ENCODE measurements around the gene SLC26A5.

SLC26A5 gene

GRCh38 chr7:103394566-103394965, 51.4 kb downstream of the SLC26A5 start:
- H3K27ac Mint-ChIP-seq: no peak overlapping the region
- DNase-seq: no peak
- peaks cover 24% of the 10 kb centered on the region for H3K27me3 Mint-ChIP-seq (ENCODE audit: low read depth, poor library complexity)
- no peaks in the 10 kb centered on the region for H3K4me1 Mint-ChIP-seq
- no peaks in the 10 kb centered on the region for H3K36me3 Mint-ChIP-seq (ENCODE audit: low read depth)
- no peak for TF ChIP-seq CTCF (IDR thresholded peaks at IDR 0.05)
- H3K9me3 Mint-ChIP-seq: peaks cover 3% of the 10 kb centered on the region
- no peak overlapping the region for H3K4me3 Mint-ChIP-seq

GRCh38 chr7:103391976-103392375, 54.0 kb downstream of the SLC26A5 start:
- peaks cover 3% of the 10 kb centered on the region for H3K9me3 Mint-ChIP-seq
- peaks cover 40% of the 10 kb centered on the region for H3K27me3 Mint-ChIP-seq (ENCODE audit: low read depth, poor library complexity)
- no peak overlapping the region for H3K4me3 Mint-ChIP-seq
- no peak for TF ChIP-seq CTCF (IDR thresholded peaks at IDR 0.05)
- H3K36me3 Mint-ChIP-seq (ENCODE audit: low read depth): no peaks in the 10 kb centered on the region
- H3K27ac Mint-ChIP-seq: no peak overlapping the region
- DNase-seq: no peak
- H3K4me1 Mint-ChIP-seq: no peaks in the 10 kb centered on the region

GRCh38 chr7:103391150-103391549, 54.9 kb downstream of the SLC26A5 start:
- Mint-ChIP-seq H3K27ac (no peak overlapping the region), H3K4me3 (no peak overlapping the region), H3K4me1 (no peaks in the 10 kb centered on the region), H3K9me3 (no peaks in the 10 kb centered on the region), H3K36me3 (ENCODE audit: low read depth) (no peaks in the 10 kb centered on the region), H3K27me3 (ENCODE audit: low read depth, poor library complexity) (peaks cover 40% of the 10 kb centered on the region)
- no peak for DNase-seq
- no peak for TF ChIP-seq CTCF (IDR thresholded peaks at IDR 0.05)

GRCh38 chr7:103389263-103389662, 56.7 kb downstream of the SLC26A5 start:
- Mint-ChIP-seq H3K27me3 (ENCODE audit: low read depth, poor library complexity) (peaks cover 35% of the 10 kb centered on the region), H3K9me3 (no peaks in the 10 kb centered on the region), H3K27ac (no peak overlapping the region), H3K36me3 (ENCODE audit: low read depth) (no peaks in the 10 kb centered on the region), H3K4me1 (no peaks in the 10 kb centered on the region), H3K4me3 (no peak overlapping the region)
- no peak for TF ChIP-seq CTCF (IDR thresholded peaks at IDR 0.05)
- no peak for DNase-seq

- no peaks in the 10 kb centered on the region for H3K36me3 Mint-ChIP-seq (ENCODE audit: low read depth)
- no peak overlapping the region for H3K27ac Mint-ChIP-seq
- DNase-seq: no peak
- H3K27me3 Mint-ChIP-seq (ENCODE audit: low read depth, poor library complexity): peaks cover 35% of the 10 kb centered on the region
- H3K4me1 Mint-ChIP-seq: no peaks in the 10 kb centered on the region
- TF ChIP-seq CTCF (IDR thresholded peaks at IDR 0.05): no peak
- H3K9me3 Mint-ChIP-seq: no peaks in the 10 kb centered on the region
- H3K4me3 Mint-ChIP-seq: no peak overlapping the region
Observed at GRCh38 chr7:103388469-103389140, 57.4 kb downstream of the SLC26A5 start.

- Mint-ChIP-seq H3K4me3 (no peak overlapping the region), H3K27me3 (ENCODE audit: low read depth, poor library complexity) (peaks cover 32% of the 10 kb centered on the region), H3K27ac (no peak overlapping the region), H3K9me3 (no peaks in the 10 kb centered on the region), H3K4me1 (no peaks in the 10 kb centered on the region), H3K36me3 (ENCODE audit: low read depth) (no peaks in the 10 kb centered on the region)
- no peak for TF ChIP-seq CTCF (IDR thresholded peaks at IDR 0.05)
- no peak for DNase-seq
Observed at GRCh38 chr7:103387242-103387641, 58.8 kb downstream of the SLC26A5 start.
